ENCODE data around the gene HDGFL2. TPM values are rescaled to one million over a fixed set of nuclear protein-coding genes. Genes with fewer than 3 reads are reported as not detected.
"Not testable (repeated sequence)": the region's sequence is repeated elsewhere in the genome, so short reads cannot be mapped to it uniquely, and the experiment has no call there.

The HDGFL2 gene
- polyA plus RNA-seq, 3 donors from 2014 or later = 7.3 to 32.5 (median 16.1) TPM

DNA sequence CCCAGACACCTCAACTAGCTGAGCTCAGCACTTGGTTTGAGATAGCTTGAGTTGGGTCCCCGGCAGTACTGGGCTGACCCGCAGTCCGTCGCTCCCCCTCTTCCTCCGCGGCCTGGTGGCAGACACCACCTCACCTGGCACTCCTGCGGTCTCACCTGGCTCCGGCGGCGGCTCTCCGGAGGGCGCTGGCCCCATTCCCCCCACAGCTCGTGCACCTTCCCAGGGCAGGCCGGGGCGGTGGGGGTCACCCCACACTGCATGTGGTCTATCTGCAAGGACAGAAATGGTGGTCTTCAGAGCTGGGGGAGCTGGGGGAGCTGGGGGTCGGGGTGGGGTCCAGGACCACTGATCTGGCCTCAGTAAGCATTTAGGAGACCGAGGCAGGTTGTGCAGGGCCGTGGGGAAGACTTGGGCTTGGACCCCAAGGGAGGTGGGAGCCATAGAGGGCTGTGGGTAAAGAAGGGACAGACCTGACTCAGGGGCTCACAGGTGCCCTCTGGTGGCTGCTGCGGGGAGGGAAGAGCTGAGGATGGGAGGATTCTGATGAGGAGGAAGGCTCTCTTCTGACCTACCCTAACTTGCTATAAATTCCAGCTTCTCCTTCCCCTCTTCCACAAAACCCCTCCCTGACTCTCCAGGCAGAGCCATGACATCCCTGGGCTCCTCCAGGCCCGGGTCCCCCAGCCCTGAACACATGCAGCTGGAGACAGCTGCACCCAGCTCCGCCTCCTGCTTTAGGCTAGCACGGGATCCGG lies 52.9 kb downstream of the HDGFL2 start:
- H3K4me3 Mint-ChIP-seq = no peak overlapping the region
- no peaks in the 10 kb centered on the region for H3K9me3 Mint-ChIP-seq
- no peaks in the 10 kb centered on the region for H3K4me1 Mint-ChIP-seq
- H3K27me3 Mint-ChIP-seq (ENCODE audit: low read depth in 3 of 3) = peaks cover 1 to 5% (median 2%) of the 10 kb centered on the region in 3 donors
- no peaks in the 10 kb centered on the region for H3K36me3 Mint-ChIP-seq
- no peak overlapping the region for H3K27ac Mint-ChIP-seq
- DNase-seq = peak; percentile 29 to 51 (median 49)

DNA sequence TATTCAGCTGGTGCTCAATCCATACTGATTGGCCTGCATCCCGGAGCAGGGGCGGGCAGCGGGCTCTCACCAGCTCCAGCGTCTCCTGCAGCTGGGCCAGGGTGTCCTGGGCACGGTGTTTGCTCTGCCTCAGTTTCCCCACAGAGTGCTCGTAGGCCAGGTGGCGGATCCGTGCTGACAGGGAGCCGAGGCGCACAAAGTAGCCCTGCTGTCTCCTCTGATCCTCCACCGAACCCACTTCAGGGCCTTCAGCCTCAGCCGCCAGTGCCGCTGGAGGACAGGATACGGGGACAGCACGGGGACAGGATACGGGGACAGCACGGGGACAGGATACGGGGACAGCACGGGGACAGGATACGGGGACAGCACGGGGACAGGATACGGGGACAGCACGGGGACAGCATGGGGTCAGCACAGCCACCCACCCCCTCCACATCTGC lies 53.5 kb downstream of the HDGFL2 start:
- Mint-ChIP-seq H3K4me1 (no peaks in the 10 kb centered on the region), H3K9me3 (no peaks in the 10 kb centered on the region), H3K27ac (no peak overlapping the region), H3K36me3 (no peaks in the 10 kb centered on the region), H3K4me3 (no peak overlapping the region), H3K27me3 (ENCODE audit: low read depth in 3 of 3) (peaks cover 1 to 5% (median 2%) of the 10 kb centered on the region in 3 donors)
- no peak for DNase-seq

DNA sequence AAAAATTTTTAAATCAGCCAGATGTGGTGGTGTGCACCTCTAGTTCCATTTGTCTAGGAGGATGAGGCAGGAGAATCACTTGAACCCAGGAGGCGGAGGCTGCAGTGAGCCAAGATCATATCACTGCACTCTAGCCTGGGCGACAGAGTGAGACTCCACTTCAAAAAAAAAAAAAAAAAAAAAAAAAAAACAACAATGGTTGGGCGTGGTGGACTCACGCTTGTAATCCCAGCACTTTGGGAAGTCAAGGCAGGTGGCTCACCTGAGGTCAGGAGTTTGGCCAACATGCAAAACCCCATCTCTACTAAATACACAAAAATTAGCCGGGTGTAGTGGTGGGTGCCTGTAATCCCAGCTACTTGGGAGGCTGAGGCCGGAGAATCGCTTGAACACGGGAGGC lies 55.3 kb downstream of the HDGFL2 start:
- not testable (repeated sequence) for DNase-seq

DNA sequence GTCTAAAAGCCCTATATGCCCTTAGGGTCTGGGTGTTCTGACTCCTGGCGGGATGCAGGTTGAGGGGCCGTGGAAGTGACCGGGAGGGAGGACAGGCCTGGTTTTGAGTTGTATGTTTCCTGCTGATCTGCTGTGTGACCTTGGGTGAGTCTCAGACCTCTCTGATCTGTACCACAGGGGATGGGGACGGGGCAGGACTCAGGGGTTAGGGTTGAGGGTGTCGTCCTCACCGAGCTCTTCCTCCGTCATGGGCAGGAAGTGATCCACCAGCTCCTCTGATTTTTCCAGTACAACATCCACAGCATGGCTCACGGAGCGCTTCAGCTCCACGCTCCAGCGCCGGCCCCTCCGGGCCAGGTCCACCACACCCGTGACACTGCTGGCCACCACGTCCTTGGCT lies 56.7 kb downstream of the HDGFL2 start:
- Mint-ChIP-seq H3K36me3 (no peaks in the 10 kb centered on the region), H3K4me1 (no peaks in the 10 kb centered on the region), H3K27ac (no peak overlapping the region), H3K9me3 (no peaks in the 10 kb centered on the region), H3K27me3 (ENCODE audit: low read depth in 3 of 3) (peaks cover 4 to 7% (median 4%) of the 10 kb centered on the region in 3 donors), H3K4me3 (no peak overlapping the region)
- no peak for DNase-seq

More for the DNA sequence above, 55.3 kb downstream of the HDGFL2 start:
- not testable (repeated sequence) for H3K9me3 Mint-ChIP-seq; H3K27ac Mint-ChIP-seq; H3K27me3 Mint-ChIP-seq (ENCODE audit: low read depth in 3 of 3); H3K36me3 Mint-ChIP-seq; H3K4me3 Mint-ChIP-seq; H3K4me1 Mint-ChIP-seq

DNA sequence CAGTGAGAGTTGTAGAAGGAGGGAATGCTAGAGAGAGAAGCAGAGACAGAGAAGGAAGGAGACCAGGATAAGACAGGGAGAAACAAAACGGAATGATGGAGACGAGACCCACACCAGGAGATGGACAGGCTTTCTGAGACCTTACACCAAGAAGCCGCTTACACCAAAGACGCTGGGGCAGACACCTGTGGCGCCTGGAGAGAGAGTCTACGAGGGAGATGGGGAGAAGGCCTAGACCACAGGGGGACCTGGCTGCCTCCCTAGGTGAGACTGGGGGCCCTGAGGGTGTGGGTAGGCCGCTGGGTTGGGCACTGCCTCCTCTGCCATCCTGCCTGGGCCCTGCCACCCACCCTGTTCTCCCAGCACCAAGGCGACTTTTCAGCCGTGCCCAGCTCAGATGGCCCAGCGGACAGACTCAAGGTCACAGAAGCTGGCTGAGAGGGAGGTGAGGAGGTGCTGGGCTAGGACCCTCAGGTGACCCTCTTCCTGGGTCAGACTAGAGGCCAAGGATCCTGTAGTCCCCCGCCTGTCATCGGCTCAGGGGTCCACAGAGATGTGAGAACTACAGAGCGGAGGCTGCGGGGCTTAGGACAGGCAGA lies 57.9 kb downstream of the HDGFL2 start:
- Mint-ChIP-seq H3K27me3 (ENCODE audit: low read depth in 3 of 3) (peaks cover 4 to 8% (median 6%) of the 10 kb centered on the region in 3 donors), H3K27ac (peak overlapping the region in 1 of 6 donors; percentile 7), H3K4me1 (no peaks in the 10 kb centered on the region), H3K9me3 (no peaks in the 10 kb centered on the region), H3K36me3 (no peaks in the 10 kb centered on the region), H3K4me3 (no peak overlapping the region)
- DNase-seq = no peak

DNA sequence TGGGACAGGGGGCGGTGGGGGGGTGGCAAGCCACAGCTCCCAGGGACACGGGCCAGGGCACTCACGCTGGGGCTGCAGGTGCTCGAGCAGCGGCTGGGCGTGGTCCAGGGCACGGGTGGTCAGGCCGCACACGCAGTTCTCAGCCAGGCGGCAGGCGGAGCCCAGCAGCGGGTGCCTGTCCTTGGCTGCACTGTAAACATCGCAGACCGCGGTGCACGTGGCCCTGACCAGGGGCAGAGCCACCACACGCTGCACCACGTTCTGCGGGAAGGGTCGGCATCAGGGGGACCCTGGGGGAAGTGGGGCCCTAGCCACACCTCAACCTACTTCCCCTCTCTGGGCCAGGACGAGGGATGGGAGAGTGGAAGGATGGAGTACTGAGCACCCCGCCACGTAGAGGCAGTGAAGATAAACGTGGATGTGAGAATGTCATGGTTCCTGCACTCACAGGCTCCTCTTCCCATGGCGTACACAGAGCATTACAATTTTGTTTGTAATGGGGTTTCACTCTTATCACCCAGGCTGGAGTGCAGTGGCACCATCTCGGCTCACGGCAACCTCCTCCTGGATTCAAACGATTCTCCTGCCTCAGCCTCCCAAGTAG lies 59.6 kb downstream of the HDGFL2 start:
- H3K36me3 Mint-ChIP-seq = no peaks in the 10 kb centered on the region
- peaks cover 4 to 6% (median 6%) of the 10 kb centered on the region in 3 donors for H3K27me3 Mint-ChIP-seq (ENCODE audit: low read depth in 3 of 3)
- DNase-seq = no peak
- H3K4me3 Mint-ChIP-seq = no peak overlapping the region
- H3K9me3 Mint-ChIP-seq = no peaks in the 10 kb centered on the region
- no peak overlapping the region for H3K27ac Mint-ChIP-seq
- H3K4me1 Mint-ChIP-seq = peaks cover 0 to 2% of the 10 kb centered on the region in 2 donors

DNA sequence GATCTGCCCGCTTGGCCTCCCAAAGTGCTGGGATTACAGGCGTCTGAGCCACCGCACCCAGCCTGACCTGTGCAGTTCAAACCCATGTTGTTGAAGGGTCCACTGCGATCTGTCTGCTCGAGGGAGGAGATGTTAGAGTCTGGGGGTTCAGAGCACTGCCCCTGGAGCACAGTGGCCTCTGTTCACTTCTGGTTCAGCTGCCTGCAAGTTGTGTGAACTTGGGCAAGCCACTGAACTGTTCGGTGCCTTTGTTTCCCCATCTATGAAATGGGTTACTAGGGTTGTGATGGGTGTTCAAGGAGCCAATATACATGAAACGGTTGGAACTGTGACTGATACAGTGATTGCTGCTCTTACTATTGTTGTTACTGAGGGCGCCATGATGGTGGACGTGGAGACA lies 61.2 kb downstream of the HDGFL2 start:
- Mint-ChIP-seq H3K4me3 (no peak overlapping the region), H3K36me3 (no peaks in the 10 kb centered on the region), H3K27me3 (ENCODE audit: low read depth in 3 of 3) (peaks cover 6 to 8% (median 6%) of the 10 kb centered on the region in 3 donors), H3K27ac (no peak overlapping the region), H3K4me1 (peaks cover 0 to 2% of the 10 kb centered on the region in 2 donors), H3K9me3 (no peaks in the 10 kb centered on the region)
- no peak for DNase-seq

DNA sequence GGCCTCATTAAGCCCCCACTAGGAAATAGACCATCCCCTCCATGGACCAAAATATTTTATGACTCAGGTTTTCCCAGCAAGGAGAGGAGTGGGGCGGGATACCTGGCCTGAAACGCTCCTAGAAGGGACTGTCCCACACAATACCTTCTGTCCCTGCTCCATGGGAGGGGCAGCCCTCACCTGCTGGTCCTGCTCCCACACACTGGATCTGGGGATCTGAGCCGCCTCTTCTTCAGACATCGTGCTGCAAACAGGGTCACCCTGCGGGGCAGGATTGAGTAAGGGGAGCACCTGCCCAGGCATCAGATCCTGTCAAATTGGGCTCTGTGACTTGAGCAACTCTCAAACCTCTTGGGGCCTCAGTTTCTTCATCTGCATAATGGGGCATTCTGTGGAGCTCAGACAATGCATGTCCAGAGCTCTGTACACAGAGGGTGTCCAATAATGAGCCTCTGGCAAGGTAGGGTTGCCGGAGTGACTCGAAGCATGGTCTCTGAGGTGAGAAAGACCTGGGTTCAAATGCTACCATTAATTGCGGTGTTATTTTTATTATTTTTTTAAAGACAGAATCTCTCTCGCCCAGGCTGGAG lies 61.8 kb downstream of the HDGFL2 start:
- H3K9me3 Mint-ChIP-seq = no peaks in the 10 kb centered on the region
- H3K36me3 Mint-ChIP-seq = no peaks in the 10 kb centered on the region
- H3K27me3 Mint-ChIP-seq (ENCODE audit: low read depth in 3 of 3) = peaks cover 4 to 8% (median 6%) of the 10 kb centered on the region in 3 donors
- no peak overlapping the region for H3K27ac Mint-ChIP-seq
- DNase-seq = no peak
- H3K4me3 Mint-ChIP-seq = no peak overlapping the region
- peaks cover 0 to 2% of the 10 kb centered on the region in 2 donors for H3K4me1 Mint-ChIP-seq

DNA sequence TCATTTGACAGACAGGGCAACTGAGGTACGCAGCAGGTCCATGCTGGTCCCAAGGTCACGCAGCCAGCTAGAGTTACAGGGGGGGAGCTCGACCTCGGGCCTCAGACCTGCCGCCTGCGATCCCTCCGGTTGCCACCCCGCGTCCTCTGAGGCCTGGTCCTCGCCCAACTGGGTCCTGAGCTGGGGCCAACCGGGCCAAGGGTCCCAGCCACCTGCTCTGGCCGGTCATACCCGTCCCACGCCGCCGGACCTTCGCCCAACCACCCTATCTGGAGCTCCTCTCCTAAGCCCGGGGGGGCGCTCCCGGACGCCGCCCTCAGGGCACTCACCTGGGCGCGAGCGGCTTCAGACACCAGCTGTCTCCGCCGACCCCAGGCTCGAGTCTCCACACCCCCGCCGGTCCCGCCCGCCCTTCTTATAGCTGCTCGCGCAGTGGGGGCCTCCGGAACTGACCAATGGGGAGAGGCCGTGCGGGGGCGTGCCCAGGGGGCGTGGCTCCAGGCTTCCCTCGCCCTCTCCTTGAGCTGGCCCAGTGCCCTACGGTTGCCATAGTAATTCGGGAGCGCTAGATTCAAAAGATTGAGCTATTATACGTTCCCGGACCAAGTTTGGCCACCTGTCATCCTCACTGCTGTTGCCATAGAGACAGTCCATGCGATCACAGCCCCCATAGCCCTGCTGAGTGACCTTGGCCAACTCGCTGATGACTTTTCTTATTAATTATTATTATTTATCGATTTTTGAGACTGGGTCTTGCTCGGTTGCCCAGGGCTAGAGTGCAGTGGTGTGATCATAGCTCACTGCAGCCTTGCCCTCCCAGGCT lies 63.0 kb downstream of the HDGFL2 start, which contains the start of gene PLIN5:
Gene PLIN5, minus strand, starts transcription at position 389 of the 823 bp plus-strand sequence. CDS start 1,150 bp downstream, outside the sequence.
- H3K27me3 Mint-ChIP-seq (ENCODE audit: low read depth in 3 of 3) = peaks cover 4 to 8% (median 4%) of the 10 kb centered on the region in 3 donors
- DNase-seq = peak in 2 of 3 donors; percentile 6 to 10
- H3K4me1 Mint-ChIP-seq = peaks cover 0 to 2% of the 10 kb centered on the region in 2 donors
- no peaks in the 10 kb centered on the region for H3K9me3 Mint-ChIP-seq
- no peak within 1 kb of the TSS for H3K27ac Mint-ChIP-seq
- peak within 1 kb of the TSS in 1 of 5 donors; percentile 27 for H3K4me3 Mint-ChIP-seq
- H3K36me3 Mint-ChIP-seq = no peaks in the 10 kb centered on the region

DNA sequence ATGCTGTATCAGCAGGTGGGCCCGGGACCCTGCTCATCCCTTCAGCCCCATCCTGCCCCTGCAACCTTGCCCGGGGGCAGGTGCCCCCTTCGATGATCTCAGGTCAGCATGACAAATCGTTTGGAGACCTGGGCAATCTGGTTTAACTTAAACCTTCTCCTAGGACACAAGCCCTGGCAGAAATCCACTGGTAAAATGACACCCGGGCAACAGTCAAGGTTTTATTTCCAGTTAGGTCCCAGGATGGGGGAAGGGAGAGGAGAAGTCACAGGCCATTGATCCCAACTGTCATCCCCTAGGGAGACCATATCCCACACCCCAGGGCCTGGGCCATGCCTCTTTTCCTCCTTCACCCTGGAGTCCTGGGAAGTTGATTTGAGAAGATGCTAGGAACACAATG lies 64.7 kb downstream of the HDGFL2 start:
- H3K27ac Mint-ChIP-seq = no peak overlapping the region
- H3K36me3 Mint-ChIP-seq = no peaks in the 10 kb centered on the region
- H3K27me3 Mint-ChIP-seq (ENCODE audit: low read depth in 3 of 3) = peaks cover 4 to 6% (median 4%) of the 10 kb centered on the region in 3 donors
- H3K4me1 Mint-ChIP-seq = peaks cover 0 to 2% of the 10 kb centered on the region in 2 donors
- DNase-seq = no peak
- no peaks in the 10 kb centered on the region for H3K9me3 Mint-ChIP-seq
- H3K4me3 Mint-ChIP-seq = no peak overlapping the region

DNA sequence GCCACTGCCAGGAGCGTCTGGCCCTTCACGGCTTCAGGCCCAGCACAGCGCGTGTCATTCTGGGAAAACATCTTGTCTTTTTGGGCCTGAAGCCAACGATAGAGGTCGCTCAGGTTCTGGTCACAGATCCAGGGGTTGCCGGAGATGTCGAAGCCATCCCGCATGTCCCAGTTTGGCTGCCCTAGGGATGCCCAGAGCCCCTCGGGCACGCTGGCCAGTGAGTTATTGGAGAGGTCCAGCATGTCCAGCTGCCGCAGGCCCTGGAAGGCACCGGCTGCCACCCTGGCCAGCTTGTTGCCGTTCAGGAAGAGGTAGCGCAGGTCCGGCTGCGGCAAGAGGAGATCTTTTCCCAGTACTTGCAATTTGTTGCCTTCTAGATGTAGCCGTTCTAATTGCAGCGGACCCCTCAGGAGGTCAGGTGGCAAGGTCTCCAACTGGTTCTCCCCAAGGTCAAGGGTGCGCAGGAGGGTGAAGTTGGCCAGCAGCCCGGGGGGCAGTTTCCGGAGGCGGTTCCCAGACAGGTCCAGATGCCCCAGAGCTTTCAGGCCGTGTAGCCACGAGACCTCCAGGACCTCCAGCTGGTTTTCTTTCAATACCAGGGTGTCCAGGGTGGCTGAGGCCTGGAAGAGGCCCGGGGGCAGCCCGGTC lies 66.0 kb downstream of the HDGFL2 start:
- H3K36me3 Mint-ChIP-seq = no peaks in the 10 kb centered on the region
- H3K4me1 Mint-ChIP-seq = peaks cover 0 to 2% of the 10 kb centered on the region in 2 donors
- H3K9me3 Mint-ChIP-seq = no peaks in the 10 kb centered on the region
- peaks cover 4 to 6% (median 4%) of the 10 kb centered on the region in 3 donors for H3K27me3 Mint-ChIP-seq (ENCODE audit: low read depth in 3 of 3)
- no peak overlapping the region for H3K27ac Mint-ChIP-seq
- no peak overlapping the region for H3K4me3 Mint-ChIP-seq
- DNase-seq = no peak

DNA sequence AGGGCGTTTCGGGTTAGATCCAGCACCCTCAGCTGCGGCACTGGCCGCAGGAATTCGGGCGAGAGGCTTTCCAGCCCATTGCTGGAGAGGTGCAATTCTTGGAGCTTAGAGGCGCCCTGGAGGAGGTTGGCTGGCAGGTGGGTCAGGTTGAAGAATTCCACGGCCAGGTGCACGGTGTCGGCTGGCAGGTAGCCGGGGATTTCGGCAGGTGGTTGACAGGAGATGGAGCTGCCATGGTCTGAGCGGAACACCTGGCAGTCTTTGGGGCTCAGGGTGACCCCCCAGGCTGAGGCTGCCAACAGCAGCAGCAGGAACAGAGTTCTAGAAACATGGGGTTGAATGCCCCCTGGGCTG lies 66.5 kb downstream of the HDGFL2 start:
- no peaks in the 10 kb centered on the region for H3K36me3 Mint-ChIP-seq
- H3K27me3 Mint-ChIP-seq (ENCODE audit: low read depth in 3 of 3) = peaks cover 2 to 6% (median 4%) of the 10 kb centered on the region in 3 donors
- peaks cover 0 to 2% of the 10 kb centered on the region in 2 donors for H3K4me1 Mint-ChIP-seq
- H3K9me3 Mint-ChIP-seq = no peaks in the 10 kb centered on the region
- no peak overlapping the region for H3K27ac Mint-ChIP-seq
- H3K4me3 Mint-ChIP-seq = no peak overlapping the region
- DNase-seq = no peak

DNA sequence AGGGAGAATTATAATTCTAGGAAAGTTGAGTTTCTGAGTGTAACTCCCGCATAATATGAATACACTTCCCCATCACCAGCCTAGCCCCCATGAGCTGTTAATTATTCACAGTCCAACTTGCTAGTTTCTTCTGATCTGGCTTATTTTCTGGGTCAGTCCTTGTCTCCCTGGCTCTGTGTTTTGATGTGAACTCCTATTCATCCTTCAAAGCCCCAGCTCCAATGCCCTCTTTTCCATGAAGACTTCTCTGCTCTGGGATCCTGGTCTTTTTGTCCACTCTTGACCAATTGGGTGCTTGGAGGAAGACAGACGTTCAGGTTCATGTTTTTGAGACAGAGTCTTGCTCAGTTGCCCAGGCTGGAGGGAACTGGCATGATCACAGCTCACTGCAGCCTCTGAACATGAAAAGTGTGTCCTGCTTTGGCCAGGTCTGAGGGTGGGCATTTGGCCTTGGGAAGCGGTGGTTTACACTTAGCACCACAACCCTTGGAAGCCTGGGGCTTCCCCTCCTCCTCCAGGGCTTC lies 67.1 kb downstream of the HDGFL2 start:
- Mint-ChIP-seq H3K36me3 (no peaks in the 10 kb centered on the region), H3K27me3 (ENCODE audit: low read depth in 3 of 3) (peaks cover 0 to 6% (median 4%) of the 10 kb centered on the region in 3 donors), H3K4me1 (peaks cover 0 to 2% of the 10 kb centered on the region in 2 donors), H3K27ac (no peak overlapping the region), H3K4me3 (no peak overlapping the region), H3K9me3 (no peaks in the 10 kb centered on the region)
- DNase-seq = no peak
